HG02623 (cell line): ENCODE data around the gene UPF3B.
"Not testable (repeated sequence)": the region's sequence is repeated elsewhere in the genome, so short reads cannot be mapped to it uniquely, and the experiment has no call there.

Experiments used
- ATAC-seq: cut with Tn5 transposase; IDR thresholded peaks from one replicate; pipeline ENCODE4 v1.9.1; 2021; ENCODE audit warnings: moderate library complexity; ENCODE audit not compliant: unreplicated experiment

The UPF3B gene

GRCh38 chrX:119826399-119826959, 26.3 kb downstream of the UPF3B start:
- ATAC-seq: no peak

DNA sequence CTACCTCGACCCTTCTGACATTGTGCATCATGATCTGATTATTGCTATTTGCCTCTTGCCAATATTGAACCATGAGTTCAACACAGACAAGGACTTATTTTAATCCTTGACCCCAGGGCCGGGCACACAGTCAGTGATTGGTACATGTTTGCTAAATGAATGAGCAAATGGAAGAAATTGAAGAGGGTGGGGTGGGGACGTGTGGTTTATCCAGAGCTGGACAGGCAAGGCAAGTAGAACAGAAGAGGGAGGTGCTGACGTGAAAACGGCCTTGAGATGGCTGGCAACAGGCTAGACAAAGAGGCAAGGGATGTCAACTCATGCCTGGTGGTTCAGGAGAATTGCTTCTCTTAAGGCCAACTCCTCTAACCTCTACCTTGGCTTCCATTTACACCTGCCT, 28.5 kb downstream of the UPF3B start:
- ATAC-seq: not testable (repeated sequence)

DNA sequence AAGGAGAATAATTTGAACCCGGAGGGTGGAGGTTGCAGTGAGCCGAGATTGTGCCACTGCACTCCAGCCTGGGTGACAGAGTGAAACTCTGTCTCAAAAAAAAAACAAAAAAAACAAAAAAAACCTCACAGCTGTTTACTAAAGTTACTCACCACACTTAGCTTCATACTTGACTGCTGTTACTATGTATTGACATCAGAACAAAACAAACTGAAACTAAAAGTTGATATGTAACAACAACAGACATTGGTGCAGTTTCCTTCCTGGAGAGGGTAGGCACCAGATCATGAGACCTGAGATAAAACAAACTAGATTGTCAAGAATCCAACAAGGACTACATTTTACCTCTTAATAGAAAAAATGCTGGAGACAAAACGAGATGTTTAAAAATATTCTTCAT, 31.1 kb downstream of the UPF3B start:
- peak; percentile 92 for ATAC-seq

GRCh38 chrX:119817130-119817690, 35.6 kb downstream of the UPF3B start:
- ATAC-seq: no peak

DNA sequence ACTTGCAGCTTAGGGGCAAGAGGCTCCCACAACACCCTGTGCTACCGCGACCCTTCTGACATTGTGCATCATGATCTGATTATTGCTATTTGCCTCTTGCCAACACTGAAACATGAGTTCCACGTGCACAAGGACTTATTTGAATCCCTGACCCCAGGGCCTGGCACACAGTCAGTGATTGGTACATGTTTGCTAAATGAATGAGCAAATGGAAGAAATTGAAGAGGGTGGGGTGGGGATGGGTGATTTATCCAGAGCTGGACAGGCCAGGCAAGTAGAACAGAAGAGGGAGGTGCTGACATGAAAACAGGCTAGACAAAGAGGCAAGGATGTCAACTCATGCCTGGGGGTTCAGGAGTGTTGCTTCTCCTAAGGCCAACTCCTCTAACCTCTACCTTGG, 36.5 kb downstream of the UPF3B start:
- no peak for ATAC-seq

DNA sequence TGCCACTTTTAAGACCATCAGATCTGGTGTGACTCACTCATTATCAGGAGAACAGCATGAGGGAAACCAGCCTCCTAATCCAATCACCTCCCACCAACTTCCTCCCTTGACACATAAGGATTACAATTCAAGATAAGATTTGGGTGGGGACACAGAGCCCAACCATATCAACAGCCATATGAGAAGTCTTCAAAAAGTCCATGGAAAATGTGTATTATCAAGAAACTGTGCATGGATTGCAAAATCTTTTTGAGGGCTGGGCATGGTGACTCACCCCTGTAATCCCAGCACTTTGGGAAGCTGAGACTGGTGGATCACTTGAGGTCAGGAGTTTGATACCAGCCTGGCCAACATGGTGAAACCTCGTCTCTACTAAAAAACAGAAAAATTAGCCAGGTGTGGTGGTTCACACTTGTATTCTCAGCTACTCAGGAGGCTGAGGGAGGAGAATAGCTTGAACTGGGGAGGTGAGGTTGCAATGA, 43.5 kb downstream of the UPF3B start:
- no peak for ATAC-seq

DNA sequence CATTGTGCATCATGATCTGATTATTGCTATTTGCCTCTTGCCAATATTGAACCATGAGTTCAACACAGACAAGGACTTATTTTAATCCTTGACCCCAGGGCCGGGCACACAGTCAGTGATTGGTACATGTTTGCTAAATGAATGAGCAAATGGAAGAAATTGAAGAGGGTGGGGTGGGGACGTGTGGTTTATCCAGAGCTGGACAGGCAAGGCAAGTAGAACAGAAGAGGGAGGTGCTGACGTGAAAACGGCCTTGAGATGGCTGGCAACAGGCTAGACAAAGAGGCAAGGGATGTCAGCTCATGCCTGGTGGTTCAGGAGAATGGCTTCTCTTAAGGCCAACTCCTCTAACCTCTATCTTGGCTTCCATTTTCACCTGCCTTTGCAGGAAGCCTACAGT, 44.3 kb downstream of the UPF3B start:
- ATAC-seq: not testable (repeated sequence)

- no peak for ATAC-seq
Observed at GRCh38 chrX:119802546-119802945, 50.2 kb downstream of the UPF3B start.

DNA sequence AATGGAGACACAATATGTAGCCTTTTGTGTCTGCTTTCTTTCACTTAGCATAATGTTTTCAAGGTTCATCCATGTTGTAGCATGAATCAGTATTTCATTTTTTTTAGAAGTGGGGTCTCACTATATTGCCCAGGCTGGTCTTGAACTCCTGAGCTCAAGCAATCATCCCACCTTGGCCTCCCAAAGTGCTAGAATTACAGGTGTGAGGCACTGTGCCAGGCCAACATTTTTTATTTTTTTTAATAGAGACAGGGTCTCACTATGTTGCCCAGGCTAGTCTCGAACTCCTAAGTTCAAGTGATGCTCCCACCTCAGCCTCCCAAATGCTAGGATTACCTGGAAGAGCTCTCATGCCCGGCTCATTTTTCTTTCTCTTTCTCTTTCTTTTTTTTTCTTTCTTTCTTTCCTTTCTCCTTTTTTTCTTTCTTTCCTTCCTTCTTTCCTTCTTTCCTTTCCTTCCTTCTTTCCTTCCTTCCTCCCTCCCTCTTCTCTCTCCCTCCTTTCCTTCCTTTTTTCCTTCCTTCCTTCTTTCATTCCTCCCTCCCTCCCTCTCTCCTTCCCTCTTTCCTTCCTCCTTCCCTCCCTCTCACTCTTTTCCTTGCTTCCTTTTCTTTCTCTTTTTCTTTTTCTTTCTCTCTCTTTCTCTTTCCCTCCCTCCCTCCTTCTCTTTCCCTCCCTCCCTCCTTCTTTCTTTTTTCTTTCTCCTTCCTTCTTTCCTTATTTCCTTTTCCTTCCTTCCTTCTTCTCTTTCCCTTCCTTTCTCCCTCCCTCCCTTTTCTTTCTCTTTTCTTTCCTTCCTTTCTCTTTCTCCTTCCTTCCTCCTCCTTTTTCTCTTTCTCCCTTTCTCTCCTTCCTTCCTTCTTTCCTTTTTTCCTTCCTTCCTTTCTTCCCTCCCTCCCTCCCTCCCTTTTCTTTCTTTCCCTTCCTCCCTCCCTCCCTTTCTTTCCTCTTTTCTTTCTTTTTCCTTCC, 51.2 kb downstream of the UPF3B start:
- no peak for ATAC-seq

DNA sequence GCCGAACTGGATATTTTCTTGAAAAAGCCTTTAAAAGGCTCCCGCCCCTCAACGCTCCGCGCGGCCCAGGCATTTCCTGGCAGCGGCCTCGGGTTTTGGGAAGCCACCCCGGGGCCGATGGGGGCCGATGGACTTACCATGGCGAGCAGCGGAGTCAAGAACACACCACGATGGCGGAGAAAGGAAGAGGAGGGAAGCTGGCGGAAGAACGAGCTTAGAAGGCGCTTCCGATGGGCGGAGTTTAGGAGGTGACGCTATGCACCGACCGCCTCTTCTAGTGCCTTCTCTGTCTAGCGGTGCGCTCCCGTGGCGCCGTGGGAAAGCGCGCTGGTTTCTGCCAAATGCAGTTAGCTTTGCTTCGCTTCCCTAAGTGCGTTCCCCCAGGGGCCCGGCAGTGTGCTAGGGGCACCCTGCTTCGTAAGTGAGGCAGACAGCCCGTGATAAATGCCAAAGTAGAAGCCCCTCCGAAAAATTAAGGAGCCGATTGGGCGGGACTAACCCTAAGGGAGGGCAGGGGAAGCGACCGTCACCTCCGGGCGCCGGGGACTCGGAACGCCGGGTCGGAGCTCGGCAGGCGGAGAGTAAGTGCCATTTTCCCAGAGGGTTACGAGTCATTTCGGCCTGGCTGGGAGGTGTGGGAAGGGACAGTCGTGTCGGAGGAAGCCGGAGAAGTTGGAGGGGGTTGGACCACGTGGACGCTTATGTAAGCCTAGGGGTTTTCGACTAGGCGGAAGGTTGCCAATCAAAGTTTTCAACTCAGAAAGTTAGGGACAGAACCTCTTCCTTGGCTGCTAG, 61.1 kb downstream of the UPF3B start, which contains the start of gene RPL39:
TSS of gene RPL39 (minus strand) at position 194 of the 795 bp plus-strand sequence. CDS start at position 140, 54 bp downstream.
- peak; percentile 91 for ATAC-seq

DNA sequence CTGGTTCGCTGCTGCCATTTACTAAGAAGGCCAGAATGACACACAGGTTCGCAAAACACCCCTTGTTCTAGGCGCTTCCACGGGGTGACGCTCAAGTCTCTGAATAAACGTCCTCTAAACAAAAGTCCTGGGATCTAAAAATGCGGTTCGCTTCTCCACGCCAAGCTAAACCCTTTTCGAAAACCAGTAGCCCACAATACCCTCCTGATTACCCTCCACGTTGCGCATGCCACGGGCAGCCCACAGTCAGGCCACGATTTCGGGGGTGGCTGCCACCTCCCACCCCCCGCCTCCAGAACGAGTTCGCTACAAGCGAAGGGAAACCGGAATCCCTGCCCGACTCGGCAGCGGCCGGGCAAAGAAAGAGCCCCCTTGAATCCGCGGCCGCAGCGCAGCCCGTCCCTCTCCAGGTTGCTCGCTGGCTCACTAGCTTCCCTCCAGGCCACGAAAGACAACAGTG, 61.8 kb downstream of the UPF3B start:
- ATAC-seq: peak; percentile 17

- ATAC-seq: no peak
Observed at GRCh38 chrX:119784747-119785446, 67.9 kb downstream of the UPF3B start.
